ENCODE results near the gene KLHDC4.
A peak's percentile ranks its signal among the peaks of the same experiment; 100 is the strongest.
"Not testable (repeated sequence)": the region's sequence is repeated elsewhere in the genome, so short reads cannot be mapped to it uniquely, and the experiment has no call there.

KLHDC4 gene

GRCh38 chr16:87788730-87789436 is 23.1 kb upstream of the KLHDC4 start:
- DNase-seq (ENCODE audit: low read depth in 2 of 2): not testable (repeated sequence)

- not testable (repeated sequence) for DNase-seq (ENCODE audit: low read depth in 2 of 2)
Observed at GRCh38 chr16:87787451-87788091, 21.8 kb upstream of the KLHDC4 start.

- DNase-seq (ENCODE audit: low read depth in 2 of 2): no peak
Observed at GRCh38 chr16:87784812-87785211, 19.0 kb upstream of the KLHDC4 start.

GRCh38 chr16:87782033-87782432 is 16.2 kb upstream of the KLHDC4 start:
- DNase-seq (ENCODE audit: low read depth in 2 of 2): no peak

GRCh38 chr16:87780385-87780989 is 14.7 kb upstream of the KLHDC4 start:
- peak in 1 of 2 experiments; percentile 79 for DNase-seq (ENCODE audit: low read depth in 2 of 2)

- DNase-seq (ENCODE audit: low read depth in 2 of 2): peak; percentile 91 to 95
Observed at GRCh38 chr16:87778830-87779579, 13.2 kb upstream of the KLHDC4 start.

- DNase-seq (ENCODE audit: low read depth in 2 of 2): no peak
Observed at GRCh38 chr16:87778476-87778829, 12.7 kb upstream of the KLHDC4 start.

- DNase-seq (ENCODE audit: low read depth in 2 of 2): not testable (repeated sequence)
Observed at GRCh38 chr16:87773836-87774235, 8.1 kb upstream of the KLHDC4 start.

- DNase-seq (ENCODE audit: low read depth in 2 of 2): not testable (repeated sequence)
Observed at GRCh38 chr16:87767456-87767855, 1.7 kb upstream of the KLHDC4 start.

GRCh38 chr16:87766485-87766797 is 655 bp upstream of the KLHDC4 start:
- DNase-seq (ENCODE audit: low read depth in 2 of 2): no peak

- DNase-seq (ENCODE audit: low read depth in 2 of 2): peak in 1 of 2 experiments; percentile 24
Observed at GRCh38 chr16:87765473-87765775, 362 bp downstream of the KLHDC4 start.

GRCh38 chr16:87764600-87765472 is 950 bp downstream of the KLHDC4 start:
- DNase-seq (ENCODE audit: low read depth in 2 of 2): no peak

- no peak for DNase-seq (ENCODE audit: low read depth in 2 of 2)
Observed at GRCh38 chr16:87762620-87763019, 3.2 kb downstream of the KLHDC4 start.

- no peak for DNase-seq (ENCODE audit: low read depth in 2 of 2)
Observed at GRCh38 chr16:87762071-87762571, 3.7 kb downstream of the KLHDC4 start.

- DNase-seq (ENCODE audit: low read depth in 2 of 2): no peak
Observed at GRCh38 chr16:87761060-87761459, 4.7 kb downstream of the KLHDC4 start.

GRCh38 chr16:87757841-87758426 is 7.9 kb downstream of the KLHDC4 start:
- DNase-seq (ENCODE audit: low read depth in 2 of 2): no peak

- DNase-seq (ENCODE audit: low read depth in 2 of 2): no peak
Observed at GRCh38 chr16:87754535-87754934, 11.3 kb downstream of the KLHDC4 start.

GRCh38 chr16:87747626-87748414 is 18.0 kb downstream of the KLHDC4 start:
- DNase-seq (ENCODE audit: low read depth in 2 of 2): no peak

- no peak for DNase-seq (ENCODE audit: low read depth in 2 of 2)
Observed at GRCh38 chr16:87746178-87746577, 19.6 kb downstream of the KLHDC4 start.

GRCh38 chr16:87744750-87745514 is 20.9 kb downstream of the KLHDC4 start:
- no peak for DNase-seq (ENCODE audit: low read depth in 2 of 2)
